ENCODE data around the gene VAMP5. TPM values are rescaled to one million over a fixed set of nuclear protein-coding genes. Genes with fewer than 3 reads are reported as not detected.
"Not testable (repeated sequence)": the region's sequence is repeated elsewhere in the genome, so short reads cannot be mapped to it uniquely, and the experiment has no call there.

VAMP5 gene
- total RNA-seq, 1 donor from 2014 or later, result 47.3 TPM

DNA sequence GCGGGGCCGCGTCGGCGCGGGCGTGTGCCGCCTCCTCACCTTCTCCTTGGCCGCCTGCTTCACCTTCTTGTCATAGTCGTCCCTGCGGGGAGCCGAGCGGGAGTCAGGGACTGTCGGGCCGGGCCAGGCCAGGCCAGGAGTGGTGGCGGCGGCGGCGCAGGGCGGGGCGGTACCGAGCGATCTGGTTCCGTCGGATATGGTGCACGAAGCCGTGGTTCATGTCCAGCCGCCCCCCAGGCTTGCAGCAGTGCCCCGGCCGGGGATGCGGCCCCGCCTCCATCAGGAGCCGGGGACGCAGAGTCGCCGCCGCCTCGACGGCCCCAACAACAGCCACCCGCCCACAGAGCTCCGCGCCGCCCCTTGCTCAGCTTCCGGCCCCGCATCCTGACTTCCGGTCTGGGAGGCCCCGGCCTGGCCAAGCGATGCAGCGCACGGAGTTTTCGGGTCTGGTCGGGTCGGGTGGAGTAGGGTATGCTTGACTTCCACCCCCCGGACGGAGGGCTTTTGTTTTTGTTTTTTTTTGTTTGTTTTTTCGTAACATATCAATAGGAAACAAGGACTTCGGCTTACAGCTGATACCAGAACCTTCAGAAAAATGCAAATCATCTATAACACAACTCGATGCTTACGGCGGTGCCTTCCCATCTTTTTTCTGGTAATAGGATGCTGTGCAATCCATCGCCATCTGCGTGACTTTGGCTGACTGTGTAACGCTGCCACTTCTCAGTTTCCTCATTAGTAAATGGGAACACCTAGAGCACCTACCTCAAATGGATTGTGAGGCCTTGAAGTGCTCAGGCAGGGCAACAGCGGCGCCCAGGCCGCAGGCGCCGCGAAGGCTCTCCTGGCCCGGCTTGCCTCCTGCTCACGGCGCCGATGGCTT lies 27.7 kb downstream of the VAMP5 start, which contains the start of gene C2orf68:
Gene C2orf68 (minus strand): TSS at position 362 of the 883 bp plus-strand sequence. CDS start 82 bp downstream, at position 280.
- TF ChIP-seq, protein P1, sequence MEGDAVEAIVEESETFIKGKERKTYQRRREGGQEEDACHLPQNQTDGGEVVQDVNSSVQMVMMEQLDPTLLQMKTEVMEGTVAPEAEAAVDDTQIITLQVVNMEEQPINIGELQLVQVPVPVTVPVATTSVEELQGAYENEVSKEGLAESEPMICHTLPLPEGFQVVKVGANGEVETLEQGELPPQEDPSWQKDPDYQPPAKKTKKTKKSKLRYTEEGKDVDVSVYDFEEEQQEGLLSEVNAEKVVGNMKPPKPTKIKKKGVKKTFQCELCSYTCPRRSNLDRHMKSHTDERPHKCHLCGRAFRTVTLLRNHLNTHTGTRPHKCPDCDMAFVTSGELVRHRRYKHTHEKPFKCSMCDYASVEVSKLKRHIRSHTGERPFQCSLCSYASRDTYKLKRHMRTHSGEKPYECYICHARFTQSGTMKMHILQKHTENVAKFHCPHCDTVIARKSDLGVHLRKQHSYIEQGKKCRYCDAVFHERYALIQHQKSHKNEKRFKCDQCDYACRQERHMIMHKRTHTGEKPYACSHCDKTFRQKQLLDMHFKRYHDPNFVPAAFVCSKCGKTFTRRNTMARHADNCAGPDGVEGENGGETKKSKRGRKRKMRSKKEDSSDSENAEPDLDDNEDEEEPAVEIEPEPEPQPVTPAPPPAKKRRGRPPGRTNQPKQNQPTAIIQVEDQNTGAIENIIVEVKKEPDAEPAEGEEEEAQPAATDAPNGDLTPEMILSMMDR (IDR thresholded peaks at IDR 0.05; ENCODE audit: borderline replicate concordance), result no peak
- intact Hi-C loops (cut with micrococcal nuclease), result no loop called here
- H3K4me1 ChIP-seq, result peaks cover 71% of the 10 kb centered on the region

DNA sequence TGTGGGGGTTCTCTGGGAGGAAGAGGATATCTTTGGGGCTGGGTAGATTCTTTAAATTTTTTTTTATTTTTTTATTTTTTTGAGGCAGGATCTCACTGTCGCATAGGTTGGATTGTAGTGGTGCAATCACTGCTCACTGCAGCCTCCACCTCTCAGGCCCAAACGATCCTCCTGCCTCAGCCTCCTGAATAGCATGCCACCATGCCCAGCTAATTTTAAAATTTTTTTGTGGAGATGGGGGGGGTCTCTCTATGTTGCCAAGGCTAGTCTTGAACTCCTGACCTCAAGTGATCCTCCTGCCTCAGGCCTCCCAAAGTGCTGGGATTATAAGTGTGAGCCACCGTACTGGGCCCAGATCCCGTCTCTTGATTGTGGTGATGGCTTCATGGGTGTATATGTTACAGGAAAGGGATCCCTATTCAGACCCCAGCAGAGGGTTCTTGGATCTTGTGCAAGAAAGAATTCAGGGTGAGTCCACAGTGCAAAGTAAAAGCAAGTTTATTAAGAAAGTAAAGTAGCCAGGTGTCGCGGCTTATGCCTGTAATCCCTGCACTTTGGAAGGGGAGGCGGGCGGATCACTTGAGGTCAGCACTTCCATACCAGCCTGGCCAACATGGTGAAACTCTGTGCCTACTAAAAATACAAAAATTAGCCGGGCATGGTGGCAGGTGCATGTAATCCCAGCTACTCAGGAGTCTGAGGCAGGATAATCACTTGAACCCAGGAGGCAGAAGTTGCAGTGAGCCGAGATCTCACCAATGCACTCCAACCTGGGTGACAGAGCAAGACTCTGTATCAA lies 29.7 kb downstream of the VAMP5 start:
- intact Hi-C loops (cut with micrococcal nuclease), result no loop called here
- TF ChIP-seq, protein P1 (IDR thresholded peaks at IDR 0.05; ENCODE audit: borderline replicate concordance), result no peak
- Histone ChIP-seq H3K9me3 (replicated peaks) (no peaks in the 10 kb centered on the region), H3K4me3 (no peak overlapping the region), H3K36me3 (peaks cover 6% of the 10 kb centered on the region), H3K27me3 (ENCODE audit: low read depth) (no peaks in the 10 kb centered on the region), H3K4me1 (peaks cover 71% of the 10 kb centered on the region), H3K27ac (replicated peaks) (no peak overlapping the region)
- no peak for DNase-seq

More for the DNA sequence above, 27.7 kb downstream of the VAMP5 start, which contains the start of gene C2orf68:
- peak within 1 kb of the TSS; percentile 96 for H3K4me3 ChIP-seq
- peak within 1 kb of the TSS; percentile 88 for H3K27ac ChIP-seq (replicated peaks)
- no peaks in the 10 kb centered on the region for H3K9me3 ChIP-seq (replicated peaks)
- no peaks in the 10 kb centered on the region for H3K27me3 ChIP-seq (ENCODE audit: low read depth)
- peaks cover 7% of the 10 kb centered on the region for H3K36me3 ChIP-seq
- DNase-seq, result peak; percentile 91

DNA sequence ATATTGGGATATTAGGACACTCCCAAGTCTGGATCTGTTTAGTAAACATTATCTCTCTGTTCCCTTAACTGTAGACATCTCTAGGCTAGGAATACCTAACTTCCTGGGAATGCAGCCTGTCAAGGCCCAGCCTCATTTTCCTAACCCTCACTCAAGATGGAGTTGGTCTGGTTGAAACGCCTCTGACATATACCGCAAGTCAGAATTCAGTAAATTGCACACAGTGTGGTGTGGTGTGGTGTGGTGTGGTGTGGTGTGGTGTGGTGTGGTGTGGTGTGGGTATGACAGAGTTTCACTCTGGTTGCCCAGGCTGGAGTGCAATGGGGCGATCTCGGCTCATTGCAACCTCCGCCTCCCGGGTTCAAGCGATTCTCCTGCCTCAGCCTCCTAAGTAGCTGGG lies 30.5 kb downstream of the VAMP5 start:
- Histone ChIP-seq H3K4me1 (peaks cover 70% of the 10 kb centered on the region), H3K36me3 (peaks cover 10% of the 10 kb centered on the region)
- H3K9me3 ChIP-seq (replicated peaks); DNase-seq; intact Hi-C loops (cut with micrococcal nuclease); H3K4me3 ChIP-seq; H3K27me3 ChIP-seq (ENCODE audit: low read depth); H3K27ac ChIP-seq (replicated peaks): not testable (repeated sequence)

DNA sequence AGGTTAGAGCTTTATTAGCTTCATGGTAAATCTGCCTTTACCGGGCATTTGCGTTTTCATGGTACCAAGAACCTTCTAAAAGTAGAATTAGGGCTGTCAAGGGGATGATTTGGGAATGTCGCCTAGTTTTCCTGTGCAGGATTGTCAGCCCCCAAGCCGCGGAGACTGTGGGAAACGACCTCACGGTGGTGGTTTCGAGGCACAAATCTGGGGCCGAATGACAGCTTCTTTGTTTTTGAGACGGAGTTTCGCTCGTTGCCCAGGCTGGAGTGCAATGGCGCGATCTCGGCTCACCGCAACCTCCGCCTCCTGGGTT lies 31.1 kb downstream of the VAMP5 start:
- TF ChIP-seq, protein P1 (IDR thresholded peaks at IDR 0.05; ENCODE audit: borderline replicate concordance), result no peak
- peak overlapping the region; percentile 99 for H3K4me3 ChIP-seq
- H3K36me3 ChIP-seq, result peaks cover 15% of the 10 kb centered on the region
- DNase-seq, result no peak
- H3K27ac ChIP-seq (replicated peaks), result peak overlapping the region; percentile 90
- no peaks in the 10 kb centered on the region for H3K9me3 ChIP-seq (replicated peaks)
- no peaks in the 10 kb centered on the region for H3K27me3 ChIP-seq (ENCODE audit: low read depth)
- intact Hi-C loops (cut with micrococcal nuclease), result no loop called here
- peaks cover 64% of the 10 kb centered on the region for H3K4me1 ChIP-seq

DNA sequence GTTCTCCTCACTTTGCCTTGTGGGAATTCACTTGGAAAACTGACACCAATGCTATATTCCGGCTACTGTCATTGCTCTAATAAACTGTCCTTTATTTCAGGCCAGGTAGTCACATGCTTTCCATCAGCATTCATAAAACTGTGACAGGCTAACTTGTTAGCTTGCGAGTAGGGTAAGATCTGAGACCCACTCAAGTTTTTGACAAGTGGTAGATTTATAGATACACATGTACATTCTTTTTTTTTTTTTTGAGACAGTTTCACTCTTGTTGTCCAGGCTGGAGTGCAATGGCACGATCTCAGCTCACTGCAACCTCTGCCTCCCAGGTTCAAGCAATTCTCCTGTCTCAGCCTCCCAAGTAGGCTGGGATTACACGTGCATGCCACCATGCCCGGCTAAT lies 33.5 kb downstream of the VAMP5 start:
- intact Hi-C loops (cut with micrococcal nuclease); H3K27me3 ChIP-seq (ENCODE audit: low read depth): not testable (repeated sequence)
- peaks cover 39% of the 10 kb centered on the region for H3K36me3 ChIP-seq

DNA sequence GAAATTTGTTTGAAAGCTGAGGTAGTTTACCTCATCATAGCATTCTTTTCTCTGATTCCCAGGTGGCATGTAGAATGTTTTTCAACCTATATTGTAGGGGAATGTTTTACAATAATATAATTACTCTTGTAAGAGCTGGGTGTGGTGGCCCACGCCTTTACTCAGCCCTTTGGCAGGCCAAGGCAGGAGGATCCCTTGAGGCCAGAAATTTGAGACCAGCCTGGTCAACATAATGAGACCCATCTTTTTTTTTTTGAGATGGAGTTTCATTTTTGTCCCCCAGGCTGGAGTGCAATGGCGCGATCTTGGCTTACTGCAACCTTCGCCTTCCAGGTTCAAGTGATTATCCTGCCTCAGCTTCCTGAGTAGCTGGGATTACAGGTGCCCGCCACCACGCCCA lies 35.4 kb downstream of the VAMP5 start:
- peaks cover 54% of the 10 kb centered on the region for H3K4me1 ChIP-seq
- H3K27ac ChIP-seq (replicated peaks), result no peak overlapping the region
- H3K4me3 ChIP-seq, result no peak overlapping the region
- no peaks in the 10 kb centered on the region for H3K27me3 ChIP-seq (ENCODE audit: low read depth)
- intact Hi-C loops (cut with micrococcal nuclease), result no loop called here
- H3K9me3 ChIP-seq (replicated peaks), result no peaks in the 10 kb centered on the region
- DNase-seq, result no peak
- TF ChIP-seq, protein P1 (IDR thresholded peaks at IDR 0.05; ENCODE audit: borderline replicate concordance), result no peak
- peaks cover 57% of the 10 kb centered on the region for H3K36me3 ChIP-seq

More for the DNA sequence above, 33.5 kb downstream of the VAMP5 start:
- peaks cover 43% of the 10 kb centered on the region for H3K4me1 ChIP-seq
- not testable (repeated sequence) for H3K9me3 ChIP-seq (replicated peaks); DNase-seq; H3K27ac ChIP-seq (replicated peaks)
- H3K4me3 ChIP-seq, result peak overlapping the region; percentile 99

Measured in left ventricle myocardium inferior (tissue), 1 donor.